K562 (cell line): Measurements from ENCODE around the gene ENO3. TPM values are rescaled to one million over a fixed set of nuclear protein-coding genes. Genes with fewer than 3 reads are reported as not detected.
"Not testable (repeated sequence)": the region's sequence is repeated elsewhere in the genome, so short reads cannot be mapped to it uniquely, and the experiment has no call there.

ENCODE experiments used
- ATAC-seq: fragments of 200-7000 bp; cut with Tn5 transposase; 3 replicates; pipeline ENCODE4 v1.9.1; 2020; ENCODE audit warnings: moderate library complexity
- BruUV-seq: library from RNA; stranded (reverse); fragments of 400-500 nt; replicated peaks from 2 replicates; lab custom pipeline; 2021; lab: Mats Ljungman, UMichigan
- CTCF ChIA-PET: fragments of 300-600 bp; formaldehyde crosslinking; extraction: SDS; loops from one replicate; lab custom pipeline; 2021; ENCODE audit warnings: low intra/inter-chr PET ratio; lab: Yijun Ruan, JAX
- POLR2A ChIA-PET: fragments of 300-600, 350-650 bp; sonication (Branson Sonifier 250); formaldehyde crosslinking; extraction: SDS; loops from one replicate; lab custom pipeline; 2021; ENCODE audit warnings: antibody characterized with exemption, inconsistent platforms; lab: Yijun Ruan, JAX
- DNase-seq, 4 experiments: peaks; one replicate each; pipeline versions ENCODE4 v3.0.0 to v3.0.0-alpha.2; 2011 to 2018; ENCODE audit warnings: low spot score in 3 of 4, mixed read lengths in 3 of 4; ENCODE audit errors: extremely low read depth in 1 of 4
- FAIRE-seq: peaks from 2 replicates; lab custom pipeline; 2011; peaks lifted over from hg19 to GRCh38; lab: Jason Lieb, UNC
- H2AFZ ChIP-seq: 2 replicates; pipeline ENCODE4 v1.6.0; 2011; ENCODE audit warnings: low read depth, low read length, control low read depth, inconsistent platforms
- H3K27ac ChIP-seq: fragments of 200-600 bp; 3 replicates; pipeline ENCODE4 v1.8.0; 2011; ENCODE audit warnings: low read depth, mild to moderate bottlenecking, control low read depth, inconsistent platforms, low read length, moderate library complexity, mixed read lengths; ENCODE audit errors: extremely low read depth
- H3K27me3 ChIP-seq, 2 experiments: fragments of 300-600 bp in 1 of 2; 2 replicates in 1 of 2; 3 replicates in 1 of 2; pipeline versions ENCODE4 v1.6.0 to v1.8.0; 2011; ENCODE audit warnings: inconsistent platforms in 2 of 2, low read length in 2 of 2, mild to moderate bottlenecking in 1 of 2, mixed read lengths in 1 of 2, moderate library complexity in 1 of 2; ENCODE audit not compliant: control insufficient read depth in 2 of 2, insufficient read depth in 2 of 2
- H3K36me3 ChIP-seq: fragments of 300-600 bp; 3 replicates; pipeline ENCODE4 v1.8.0; 2011; ENCODE audit warnings: mild to moderate bottlenecking, low read length, inconsistent platforms; ENCODE audit not compliant: control insufficient read depth, insufficient read depth
- H3K4me1 ChIP-seq, 2 experiments: fragments of 200-600 bp in 1 of 2; replicated peaks in 1 of 2; 2 replicates in 1 of 2; 3 replicates in 1 of 2; pipeline versions ENCODE4 v1.5.1 to v1.8.0; 2011; ENCODE audit warnings: inconsistent platforms in 2 of 2, low read length in 2 of 2, mild to moderate bottlenecking in 1 of 2, mixed read lengths in 1 of 2, moderate library complexity in 1 of 2; ENCODE audit not compliant: control insufficient read depth in 2 of 2, insufficient read depth in 2 of 2
- H3K4me2 ChIP-seq: 2 replicates; pipeline ENCODE4 v1.6.1; 2011; ENCODE audit warnings: low read length, control low read depth, inconsistent platforms, mixed read lengths; ENCODE audit not compliant: insufficient read depth
- H3K4me3 ChIP-seq: fragments of 200-600 bp; sonication (generic), shearing (Covaris generic); 2 replicates; pipeline ENCODE4 v1.5.1; 2016; ENCODE audit warnings: control low read depth, inconsistent platforms
- H3K79me2 ChIP-seq: fragments of 200-600 bp; 3 replicates; pipeline ENCODE4 v1.8.0; 2011; ENCODE audit warnings: low read length, inconsistent platforms; ENCODE audit not compliant: control insufficient read depth, insufficient read depth
- H3K9ac ChIP-seq, 2 experiments: 2 replicates each; pipeline versions ENCODE4 v1.6.0 to v1.6.1; 2011; ENCODE audit warnings: low read depth in 2 of 2, low read length in 2 of 2, control low read depth in 1 of 2, inconsistent platforms in 1 of 2, mild to moderate bottlenecking in 1 of 2, mixed read lengths in 1 of 2; ENCODE audit not compliant: insufficient read depth in 1 of 2
- H3K9me1 ChIP-seq: one replicate; pipeline ENCODE4 v1.6.0; 2011; ENCODE audit warnings: inconsistent platforms, mild to moderate bottlenecking, low read length, moderate library complexity; ENCODE audit not compliant: control insufficient read depth, insufficient read depth
- H3K9me3 ChIP-seq: replicated peaks from 2 replicates; pipeline ENCODE4 v1.5.1; 2011; ENCODE audit warnings: low read depth, low read length, inconsistent platforms; ENCODE audit not compliant: control insufficient read depth, insufficient read depth
- H4K20me1 ChIP-seq: replicated peaks from 2 replicates; pipeline ENCODE4 v1.6.1; 2011; ENCODE audit warnings: low read length, inconsistent platforms, mixed read lengths; ENCODE audit not compliant: control insufficient read depth, insufficient read depth
- CHD2 ChIP-seq: IDR thresholded peaks from 2 replicates; pipeline ENCODE4 v1.6.1; 2011; ENCODE audit warnings: low read depth, low read length
- HLTF ChIP-seq: fragments of 450-650 bp; IDR thresholded peaks from 2 replicates; pipeline ENCODE4 v1.6.1; 2016
- HMG20B ChIP-seq: fragments of 250-450 bp; sonication (Bioruptor Pico); IDR thresholded peaks from 2 replicates; pipeline ENCODE4 v1.5.0; 2021; ENCODE audit warnings: mild to moderate bottlenecking
- JUNB ChIP-seq: fragments of 450-650 bp; formaldehyde crosslinking; conservative IDR thresholded peaks from 2 replicates; pipeline ENCODE4 v1.4.0; 2020; ENCODE audit warnings: mild to moderate bottlenecking
- NR4A1 ChIP-seq, 2 experiments: fragments of 250-450 bp in 1 of 2; fragments of 450-650 bp in 1 of 2; sonication (Bioruptor Pico) in 1 of 2; IDR thresholded peaks; 2 replicates each; pipeline versions ENCODE4 v1.4.0 to v1.6.1; 2016 to 2020; ENCODE audit warnings: mild to moderate bottlenecking in 2 of 2, missing compliant biosample characterization in 1 of 2, missing genetic modification characterization in 1 of 2, moderate library complexity in 1 of 2
- ZNF140 ChIP-seq: fragments of 250-450 bp; sonication (Bioruptor Pico); IDR thresholded peaks from 2 replicates; pipeline ENCODE4 v1.8.0; 2021; ENCODE audit warnings: moderate library complexity, mild to moderate bottlenecking, inconsistent platforms
- ZNF212 ChIP-seq: fragments of 450-650 bp; formaldehyde crosslinking; IDR thresholded peaks from 2 replicates; pipeline ENCODE4 v1.4.0; 2020; ENCODE audit warnings: mild to moderate bottlenecking
- ZNF785 ChIP-seq: fragments of 250-450 bp; sonication (Bioruptor Pico); IDR thresholded peaks from 2 replicates; pipeline ENCODE4 v1.4.0; 2020; ENCODE audit warnings: mild to moderate bottlenecking
- WGBS: fragments of 100-300 bp; shearing (Covaris generic); methylation state at CpG from one replicate; pipeline ENCODE4 v1.1.6; 2016; ENCODE audit warnings: low coverage, mixed read lengths; ENCODE audit not compliant: insufficient coverage; ENCODE audit errors: missing lambda C conversion rate; 5-methylcytosine and 5-hydroxymethylcytosine counted together
- in situ Hi-C: fragments of 300-500 bp; cut with MboI; formaldehyde crosslinking; loops from 4 replicates; pipeline ENCODE4 v1.15.0; 2018; ENCODE audit warnings: inconsistent platforms, mixed read lengths
- intact Hi-C: fragments of 100-400 bp; cut with micrococcal nuclease; formaldehyde crosslinking; loops from 2 replicates; pipeline ENCODE4 v1.14.2; 2022
- polyA plus RNA-seq, 8 experiments: library from polyadenylated mRNA; depleted of rRNA in 4 of 8; stranded (reverse) in 5 of 8; unstranded in 3 of 8; fragments of >200 nt; fragmentation: Nextera tagmentation in 2 of 8; fragmentation: Illumina TruSeq in 1 of 8; extraction: Ambion mirVana in 2 of 8; extraction: Trizol in 1 of 8; gene quantifications; 2 replicates each; pipeline versions ENCODE4 v1.2.1 to v1.2.3, GENCODE V29; 2011 to 2014; ENCODE audit warnings: inconsistent platforms in 1 of 8, missing spikeins in 1 of 8
- total RNA-seq, 7 experiments: library from RNA; depleted of rRNA in 6 of 7; stranded (reverse); fragments of >200 nt in 6 of 7; fragmentation: Illumina TruSeq in 2 of 7; extraction: Trizol in 2 of 7; gene quantifications; 2 replicates each; pipeline versions ENCODE4 v1.2.1 to v1.2.3, GENCODE V29; 2011 to 2021; ENCODE audit warnings: low replicate concordance in 1 of 7
- TF ChIP-seq, protein P1 (sequence below): fragments of 450-650 bp; IDR thresholded peaks from 2 replicates; pipeline ENCODE4 v1.6.1; 2016; ENCODE audit warnings: low read depth

Gene ENO3
- total and polyA plus RNA-seq, 9 of the 15 experiments (the other 6 are each of a cell fraction or from before 2014, with no cell fraction given), result 5.7 to 17.2 (median 9.9) TPM

DNA sequence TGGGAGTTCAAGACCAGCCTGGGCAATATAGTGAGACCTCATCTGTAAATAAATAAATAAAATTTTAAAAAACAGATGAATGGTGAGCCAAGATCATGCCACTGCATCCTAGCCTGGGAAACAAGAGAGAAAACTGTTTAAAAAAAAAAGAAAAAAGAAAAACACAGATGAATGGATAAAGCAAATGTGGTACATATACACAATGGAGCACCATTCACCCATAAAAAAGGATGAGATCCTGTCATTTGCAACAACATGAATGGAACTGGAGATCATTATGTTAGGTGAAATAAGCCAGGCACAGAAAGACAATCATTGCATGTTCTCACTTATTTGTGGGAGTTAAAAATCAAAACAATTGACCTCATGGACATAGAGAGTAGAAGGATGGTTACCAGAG lies 44.3 kb upstream of the ENO3 start:
- intact Hi-C loops, result loop anchor here (10.0 kb wide), 1 partner anchor 58 kb away; the partner anchor contains the start of gene SPAG7

DNA sequence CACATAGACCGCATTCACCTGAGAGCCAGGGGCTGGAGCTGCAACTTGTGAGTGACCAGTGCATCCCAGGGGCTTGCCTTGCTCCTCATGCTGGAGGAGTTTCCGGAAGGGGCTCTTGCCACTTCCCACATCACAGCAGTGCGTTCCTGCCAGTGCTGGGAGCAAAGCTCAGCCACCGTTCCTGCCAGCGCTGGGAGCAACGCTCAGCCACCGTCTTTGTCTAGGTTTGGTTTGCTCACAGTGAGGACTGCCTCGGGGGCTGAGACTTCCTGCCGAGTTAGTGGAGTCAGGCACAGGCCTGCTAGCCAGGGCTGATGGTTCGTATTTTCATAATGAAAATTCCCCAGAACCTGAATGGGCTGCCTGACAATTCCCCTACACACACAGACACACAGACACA lies 42.6 kb upstream of the ENO3 start:
- no peak for DNase-seq
- H3K79me2 ChIP-seq, result no peaks in the 10 kb centered on the region
- ChIA-PET CTCF (no interaction called here), POLR2A (interaction anchor here (1.1 kb wide), 1 partner anchor 9 kb away, joined by 5 read pairs; no protein-coding TSS in a partner anchor)
- 0 out of 4 replicates have a peak overlapping the region, but pooled peaks of 1 of the 2 experiments have one; percentile 28 for H3K9ac ChIP-seq
- peaks cover 1% of the 10 kb centered on the region for H3K9me1 ChIP-seq
- no peaks in the 10 kb centered on the region for H4K20me1 ChIP-seq
- no peaks in the 10 kb centered on the region for H3K9me3 ChIP-seq
- no peak overlapping the region for H3K4me2 ChIP-seq
- H3K27me3 ChIP-seq, result no peaks in the 10 kb centered on the region; a peak in 1 of 5 replicates
- intact Hi-C loops (loop anchor here (10.0 kb wide), 1 partner anchor 56 kb away; the partner anchor contains the start of gene SPAG7), in situ Hi-C loops (no loop called here)
- H2AFZ ChIP-seq, result peak overlapping the region; percentile 95
- no peak overlapping the region for H3K4me3 ChIP-seq
- WGBS, result 69% methylated on average over 7 of the region's 10 CpGs
- no peaks in the 10 kb centered on the region for H3K36me3 ChIP-seq
- BruUV-seq, result no TSS peak
- no peak for ATAC-seq
- peaks cover 5 to 13% of the 10 kb centered on the region in 2 experiments for H3K4me1 ChIP-seq
- no peak overlapping the region; the same call in 2 of the 3 replicates for H3K27ac ChIP-seq
- no peak for FAIRE-seq
- TF ChIP-seq HMG20B (no peak), ZNF785 (no peak), ZNF140 (CRISPR knock-in tag) (no peak), NR4A1 (CRISPR knock-in tag; IDR thresholded peaks at IDR 0.05) (no peak), NR4A1 (tag; IDR thresholded peaks at IDR 0.05) (no peak), HLTF (no peak), CHD2 (no peak), JUNB (no peak), ZNF212 (CRISPR knock-in tag) (no peak)
- TF ChIP-seq, protein P1, sequence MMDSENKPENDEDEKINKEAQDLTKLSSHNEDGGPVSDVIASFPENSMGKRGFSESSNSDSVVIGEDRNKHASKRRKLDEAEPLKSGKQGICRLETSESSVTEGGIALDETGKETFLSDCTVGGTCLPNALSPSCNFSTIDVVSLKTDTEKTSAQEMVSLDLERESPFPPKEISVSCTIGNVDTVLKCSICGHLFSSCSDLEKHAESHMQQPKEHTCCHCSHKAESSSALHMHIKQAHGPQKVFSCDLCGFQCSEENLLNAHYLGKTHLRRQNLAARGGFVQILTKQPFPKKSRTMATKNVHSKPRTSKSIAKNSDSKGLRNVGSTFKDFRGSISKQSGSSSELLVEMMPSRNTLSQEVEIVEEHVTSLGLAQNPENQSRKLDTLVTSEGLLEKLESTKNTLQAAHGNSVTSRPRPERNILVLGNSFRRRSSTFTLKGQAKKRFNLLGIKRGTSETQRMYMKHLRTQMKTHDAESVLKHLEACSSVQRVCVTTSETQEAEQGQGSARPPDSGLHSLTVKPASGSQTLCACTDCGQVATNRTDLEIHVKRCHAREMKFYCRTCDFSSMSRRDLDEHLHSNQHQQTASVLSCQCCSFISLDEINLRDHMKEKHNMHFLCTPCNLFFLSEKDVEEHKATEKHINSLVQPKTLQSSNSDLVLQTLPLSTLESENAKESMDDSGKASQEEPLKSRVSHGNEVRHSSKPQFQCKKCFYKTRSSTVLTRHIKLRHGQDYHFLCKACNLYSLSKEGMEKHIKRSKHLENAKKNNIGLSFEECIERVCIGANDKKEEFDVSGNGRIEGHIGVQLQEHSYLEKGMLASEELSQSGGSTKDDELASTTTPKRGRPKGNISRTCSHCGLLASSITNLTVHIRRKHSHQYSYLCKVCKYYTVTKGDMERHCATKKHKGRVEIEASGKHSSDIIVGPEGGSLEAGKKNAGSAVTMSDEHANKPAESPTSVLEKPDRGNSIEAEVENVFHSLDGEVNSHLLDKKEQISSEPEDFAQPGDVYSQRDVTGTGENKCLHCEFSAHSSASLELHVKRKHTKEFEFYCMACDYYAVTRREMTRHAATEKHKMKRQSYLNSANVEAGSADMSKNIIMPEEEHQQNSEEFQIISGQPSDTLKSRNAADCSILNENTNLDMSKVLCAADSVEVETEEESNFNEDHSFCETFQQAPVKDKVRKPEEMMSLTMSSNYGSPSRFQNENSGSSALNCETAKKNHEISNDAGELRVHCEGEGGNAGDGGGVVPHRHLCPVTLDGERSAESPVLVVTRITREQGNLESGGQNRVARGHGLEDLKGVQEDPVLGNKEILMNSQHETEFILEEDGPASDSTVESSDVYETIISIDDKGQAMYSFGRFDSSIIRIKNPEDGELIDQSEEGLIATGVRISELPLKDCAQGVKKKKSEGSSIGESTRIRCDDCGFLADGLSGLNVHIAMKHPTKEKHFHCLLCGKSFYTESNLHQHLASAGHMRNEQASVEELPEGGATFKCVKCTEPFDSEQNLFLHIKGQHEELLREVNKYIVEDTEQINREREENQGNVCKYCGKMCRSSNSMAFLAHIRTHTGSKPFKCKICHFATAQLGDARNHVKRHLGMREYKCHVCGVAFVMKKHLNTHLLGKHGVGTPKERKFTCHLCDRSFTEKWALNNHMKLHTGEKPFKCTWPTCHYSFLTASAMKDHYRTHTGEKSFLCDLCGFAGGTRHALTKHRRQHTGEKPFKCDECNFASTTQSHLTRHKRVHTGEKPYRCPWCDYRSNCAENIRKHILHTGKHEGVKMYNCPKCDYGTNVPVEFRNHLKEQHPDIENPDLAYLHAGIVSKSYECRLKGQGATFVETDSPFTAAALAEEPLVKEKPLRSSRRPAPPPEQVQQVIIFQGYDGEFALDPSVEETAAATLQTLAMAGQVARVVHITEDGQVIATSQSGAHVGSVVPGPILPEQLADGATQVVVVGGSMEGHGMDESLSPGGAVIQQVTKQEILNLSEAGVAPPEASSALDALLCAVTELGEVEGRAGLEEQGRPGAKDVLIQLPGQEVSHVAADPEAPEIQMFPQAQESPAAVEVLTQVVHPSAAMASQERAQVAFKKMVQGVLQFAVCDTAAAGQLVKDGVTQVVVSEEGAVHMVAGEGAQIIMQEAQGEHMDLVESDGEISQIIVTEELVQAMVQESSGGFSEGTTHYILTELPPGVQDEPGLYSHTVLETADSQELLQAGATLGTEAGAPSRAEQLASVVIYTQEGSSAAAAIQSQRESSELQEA, result no peak

More for the DNA sequence above, 44.3 kb upstream of the ENO3 start:
- H3K4me3 ChIP-seq, in situ Hi-C loops, H3K27ac ChIP-seq, H4K20me1 ChIP-seq, POLR2A ChIA-PET, H3K4me2 ChIP-seq, BruUV-seq, FAIRE-seq, H3K79me2 ChIP-seq, H3K9me1 ChIP-seq, ATAC-seq, H3K36me3 ChIP-seq, H3K9me3 ChIP-seq, CTCF ChIA-PET, H3K9ac ChIP-seq, DNase-seq, H3K27me3 ChIP-seq, H2AFZ ChIP-seq: not testable (repeated sequence)
- H3K4me1 ChIP-seq, result peaks cover 17 to 29% of the 10 kb centered on the region in 2 experiments
